IMR-90 (cell line): ENCODE measurements around the gene MTFR1L.
A peak's percentile ranks its signal among the peaks of the same experiment; 100 is the strongest.

ENCODE experiments used
- BHLHE40 ChIP-seq: fragments of 150-350 bp; IDR thresholded peaks from 2 replicates; pipeline ENCODE4 v1.6.1; 2016; ENCODE audit warnings: mild to moderate bottlenecking, low read depth, low read length
- CEBPB ChIP-seq: IDR thresholded peaks from 2 replicates; pipeline ENCODE4 v1.6.1; 2012; ENCODE audit warnings: low read depth, low read length, improper control_type of control experiment
- CHD1 ChIP-seq: IDR thresholded peaks from 2 replicates; pipeline ENCODE4 v1.6.1; 2012; ENCODE audit warnings: low read depth, low read length, improper control_type of control experiment
- CTCF ChIP-seq: conservative IDR thresholded peaks from 2 replicates; pipeline ENCODE4 v1.5.1; 2012; ENCODE audit warnings: mild to moderate bottlenecking, low read depth, low read length, improper control_type of control experiment
- ELK1 ChIP-seq: fragments of 150-350 bp; IDR thresholded peaks from 2 replicates; pipeline ENCODE4 v1.6.1; 2016; ENCODE audit warnings: low read depth, mild to moderate bottlenecking, low read length, moderate library complexity, borderline replicate concordance
- FOS ChIP-seq: fragments of 150-350 bp; IDR thresholded peaks from 2 replicates; pipeline ENCODE4 v1.6.1; 2016; ENCODE audit warnings: low read depth, low read length
- MAZ ChIP-seq: IDR thresholded peaks from 2 replicates; pipeline ENCODE4 v1.6.1; 2012; ENCODE audit warnings: low read depth, mild to moderate bottlenecking, low read length, improper control_type of control experiment, moderate library complexity, borderline replicate concordance
- POLR2A ChIP-seq: IDR thresholded peaks from 2 replicates; pipeline ENCODE4 v1.6.1; 2012; ENCODE audit warnings: mild to moderate bottlenecking, low read depth, low read length
- RAD21 ChIP-seq: IDR thresholded peaks from 2 replicates; pipeline ENCODE4 v1.6.1; 2012; ENCODE audit warnings: low read length, improper control_type of control experiment
- RFX5 ChIP-seq: IDR thresholded peaks from 2 replicates; pipeline ENCODE4 v1.8.0; 2012; ENCODE audit warnings: low read depth, mild to moderate bottlenecking, low read length, moderate library complexity
- SMC3 ChIP-seq: fragments of 150-350 bp; IDR thresholded peaks from 2 replicates; pipeline ENCODE4 v1.6.1; 2016; ENCODE audit warnings: low read depth, mild to moderate bottlenecking, antibody characterized with exemption, low read length, moderate library complexity
- TF ChIP-seq, protein P1 (sequence below): fragments of 150-350 bp; IDR thresholded peaks from 2 replicates; pipeline ENCODE4 v1.6.1; 2017; ENCODE audit warnings: mild to moderate bottlenecking, antibody characterized with exemption, low read length, low read depth

DNA sequence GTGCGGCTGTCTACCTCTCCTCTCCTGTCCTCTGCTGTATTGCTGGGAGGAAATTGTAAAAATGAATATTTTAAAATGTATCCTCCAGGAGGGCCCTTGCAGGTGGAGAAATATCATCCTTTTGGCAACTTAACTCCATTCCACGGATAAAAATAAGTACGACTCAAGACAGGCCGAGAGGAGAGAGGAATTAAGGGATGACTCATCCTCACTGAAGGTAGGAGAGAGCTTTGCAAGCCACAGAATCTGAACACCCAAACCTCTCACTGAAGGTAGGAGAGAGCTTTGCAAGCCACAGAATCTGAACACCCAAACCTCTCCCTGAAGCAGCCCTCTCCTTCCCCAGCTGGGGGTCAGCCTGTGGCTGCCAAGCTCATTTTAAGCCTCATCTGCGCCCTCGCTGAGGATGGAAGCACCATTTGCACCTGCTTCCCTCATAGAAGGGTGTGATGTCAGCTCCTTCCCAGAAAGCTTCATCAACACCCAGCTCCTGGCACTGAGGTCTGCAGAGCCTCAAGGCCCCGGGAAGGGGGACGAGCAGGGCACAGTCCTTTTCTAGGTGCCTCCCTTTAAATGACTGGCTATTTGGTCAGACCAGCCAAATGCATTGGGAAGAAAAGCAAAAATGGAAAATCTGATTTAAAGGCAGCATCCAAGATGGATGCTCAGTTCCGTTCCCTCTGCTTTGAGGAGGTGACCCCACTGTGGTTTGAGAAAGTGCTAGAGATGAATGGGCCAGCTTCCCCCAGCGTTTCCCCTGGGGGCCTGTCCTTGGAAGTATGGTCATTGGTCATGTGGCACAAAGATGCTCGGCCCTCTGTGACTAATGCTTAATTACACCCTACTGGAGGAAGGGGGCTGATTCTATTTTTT is 32.6 kb upstream of the MTFR1L start:
- TF ChIP-seq POLR2A, result no peak
- TF ChIP-seq RAD21, result no peak
- no peak for TF ChIP-seq CTCF
- TF ChIP-seq SMC3, result no peak
- peak; percentile 62; the same call in 1 of the 2 replicates for TF ChIP-seq FOS
- no peak for TF ChIP-seq ELK1
- TF ChIP-seq MAZ, result no peak
- no peak for TF ChIP-seq CEBPB
- no peak for TF ChIP-seq RFX5
- TF ChIP-seq, protein P1, sequence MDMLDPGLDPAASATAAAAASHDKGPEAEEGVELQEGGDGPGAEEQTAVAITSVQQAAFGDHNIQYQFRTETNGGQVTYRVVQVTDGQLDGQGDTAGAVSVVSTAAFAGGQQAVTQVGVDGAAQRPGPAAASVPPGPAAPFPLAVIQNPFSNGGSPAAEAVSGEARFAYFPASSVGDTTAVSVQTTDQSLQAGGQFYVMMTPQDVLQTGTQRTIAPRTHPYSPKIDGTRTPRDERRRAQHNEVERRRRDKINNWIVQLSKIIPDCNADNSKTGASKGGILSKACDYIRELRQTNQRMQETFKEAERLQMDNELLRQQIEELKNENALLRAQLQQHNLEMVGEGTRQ, result peak; percentile 60; the same call in 1 of the 2 replicates
- TF ChIP-seq CHD1, result no peak
- TF ChIP-seq BHLHE40, result no peak
